NT2/D1 (cell line): Measurements from ENCODE around the gene CALR3.
"Not testable (repeated sequence)": the region's sequence is repeated elsewhere in the genome, so short reads cannot be mapped to it uniquely, and the experiment has no call there.

ENCODE experiments used
- DNase-seq: peaks from one replicate; pipeline ENCODE4 v3.0.0-alpha.2; 2011; ENCODE audit warnings: low read depth, low spot score
- H3K27me3 ChIP-seq: 2 replicates; pipeline ENCODE4 v1.6.0; 2011; ENCODE audit warnings: mild to moderate bottlenecking; ENCODE audit not compliant: insufficient read length, insufficient read depth
- H3K36me3 ChIP-seq: 2 replicates; pipeline ENCODE4 v1.6.1; 2011; ENCODE audit warnings: mild to moderate bottlenecking, low read length, mixed read lengths; ENCODE audit not compliant: insufficient read depth, insufficient read length
- H3K4me1 ChIP-seq: 2 replicates; pipeline ENCODE4 v1.5.1; 2011; ENCODE audit not compliant: insufficient read depth, insufficient read length
- H3K4me3 ChIP-seq: 2 replicates; pipeline ENCODE4 v1.5.1; 2011; ENCODE audit warnings: low read depth; ENCODE audit not compliant: insufficient read length
- H3K9ac ChIP-seq: 2 replicates; pipeline ENCODE4 v1.6.0; 2011; ENCODE audit warnings: low read depth; ENCODE audit not compliant: insufficient read length
- H3K9me3 ChIP-seq: 2 replicates; pipeline ENCODE4 v1.5.1; 2011; ENCODE audit warnings: mild to moderate bottlenecking, low read length; ENCODE audit not compliant: insufficient read depth
- SUZ12 ChIP-seq: IDR thresholded peaks from 2 replicates; pipeline ENCODE4 v1.6.1; 2011; ENCODE audit not compliant: insufficient read length, insufficient read depth; ENCODE audit errors: extremely low read depth
- YY1 ChIP-seq: IDR thresholded peaks from 2 replicates; pipeline ENCODE4 v1.6.1; 2011; ENCODE audit not compliant: insufficient read length, insufficient read depth
- ZNF274 ChIP-seq: IDR thresholded peaks from 2 replicates; pipeline ENCODE4 v1.6.1; 2011; ENCODE audit warnings: mild to moderate bottlenecking, low read depth, low read length

Gene CALR3

GRCh38 chr19:16495982-16496612 lies at the start of gene CALR3, which contains the start of gene C19orf44:
CALR3 (minus strand) TSS chr19:16496167; CDS start chr19:16496129, 38 bp downstream.
C19orf44 (plus strand) TSS chr19:16496394; CDS start chr19:16500793, 4,399 bp downstream.
- Histone ChIP-seq H3K27me3 (no peaks in the 10 kb centered on the region), H3K9ac (peak within 1 kb of the TSS; percentile 77), H3K4me3 (peak within 1 kb of the TSS; percentile 77), H3K4me1 (no peaks in the 10 kb centered on the region), H3K9me3 (no peaks in the 10 kb centered on the region), H3K36me3 (peaks cover 10% of the 10 kb centered on the region)
- no peak for TF ChIP-seq ZNF274
- peak; percentile 42 for TF ChIP-seq YY1
- DNase-seq, result peak; percentile 98

GRCh38 chr19:16544473-16545231 lies 48.7 kb upstream of the CALR3 start:
- no peaks in the 10 kb centered on the region for H3K9me3 ChIP-seq

GRCh38 chr19:16543734-16544133 lies 47.8 kb upstream of the CALR3 start:
- H3K9me3 ChIP-seq, DNase-seq, H3K4me3 ChIP-seq, H3K27me3 ChIP-seq: not testable (repeated sequence)
- Histone ChIP-seq H3K4me1 (peaks cover 13% of the 10 kb centered on the region), H3K36me3 (peaks cover 36% of the 10 kb centered on the region), H3K9ac (peak overlapping the region; percentile 99)

More at GRCh38 chr19:16544473-16545231, 48.7 kb upstream of the CALR3 start:
- Histone ChIP-seq H3K4me1 (peaks cover 11% of the 10 kb centered on the region), H3K4me3 (no peak overlapping the region), H3K9ac (peak overlapping the region; percentile 32), H3K36me3 (peaks cover 28% of the 10 kb centered on the region), H3K27me3 (no peaks in the 10 kb centered on the region)
- TF ChIP-seq SUZ12 (no peak), YY1 (no peak), ZNF274 (no peak)
- no peak for DNase-seq

- H3K4me1 ChIP-seq, result peaks cover 13% of the 10 kb centered on the region
- H3K27me3 ChIP-seq, result no peaks in the 10 kb centered on the region
- H3K9me3 ChIP-seq, result no peaks in the 10 kb centered on the region
- peaks cover 42% of the 10 kb centered on the region for H3K36me3 ChIP-seq
- DNase-seq, result no peak
- TF ChIP-seq SUZ12 (no peak), ZNF274 (no peak), YY1 (no peak)
- peak overlapping the region; percentile 99 for H3K9ac ChIP-seq
- peak overlapping the region; percentile 99 for H3K4me3 ChIP-seq
These were observed 47.0 kb upstream of the CALR3 start for GRCh38 chr19:16542910-16543472.

- peak within 1 kb of the TSS; percentile 99 for H3K9ac ChIP-seq
- H3K27me3 ChIP-seq, result no peaks in the 10 kb centered on the region
- H3K4me1 ChIP-seq, result peaks cover 13% of the 10 kb centered on the region
- DNase-seq, result peak; percentile 89
- TF ChIP-seq SUZ12, result no peak
- no peak for TF ChIP-seq YY1
- no peak for TF ChIP-seq ZNF274
- H3K4me3 ChIP-seq, result peak within 1 kb of the TSS; percentile 99
- H3K36me3 ChIP-seq, result peaks cover 49% of the 10 kb centered on the region
- no peaks in the 10 kb centered on the region for H3K9me3 ChIP-seq
These were observed 46.3 kb upstream of the CALR3 start, which contains the start of gene CHERP for GRCh38 chr19:16542045-16542909. CHERP (minus strand) TSS chr19:16542437; CDS start chr19:16542378, 59 bp downstream.

GRCh38 chr19:16541526-16542044 lies 45.6 kb upstream of the CALR3 start:
- no peaks in the 10 kb centered on the region for H3K9me3 ChIP-seq
- peak overlapping the region; percentile 99 for H3K4me3 ChIP-seq
- peaks cover 13% of the 10 kb centered on the region for H3K4me1 ChIP-seq
- DNase-seq, result no peak
- H3K36me3 ChIP-seq, result peaks cover 56% of the 10 kb centered on the region
- H3K9ac ChIP-seq, result peak overlapping the region; percentile 99
- no peak for TF ChIP-seq ZNF274
- TF ChIP-seq SUZ12, result no peak
- no peak for TF ChIP-seq YY1
- no peaks in the 10 kb centered on the region for H3K27me3 ChIP-seq

GRCh38 chr19:16540948-16541347 lies 45.0 kb upstream of the CALR3 start:
- H3K4me3 ChIP-seq, result peak overlapping the region; percentile 99
- H3K4me1 ChIP-seq, result peaks cover 13% of the 10 kb centered on the region
- no peaks in the 10 kb centered on the region for H3K27me3 ChIP-seq
- TF ChIP-seq SUZ12 (no peak), ZNF274 (no peak), YY1 (no peak)
- DNase-seq, result no peak
- peak overlapping the region; percentile 99 for H3K9ac ChIP-seq
- peaks cover 63% of the 10 kb centered on the region for H3K36me3 ChIP-seq
- H3K9me3 ChIP-seq, result no peaks in the 10 kb centered on the region
